Activated CD8-positive, alpha-beta memory T cell treated with anti-CD3 and anti-CD28 coated beads for 4 hours (primary cell): ENCODE measurements around the gene ASPDH.
"Not testable (repeated sequence)": the region's sequence is repeated elsewhere in the genome, so short reads cannot be mapped to it uniquely, and the experiment has no call there.

Source experiments
- DNase-seq, 2 donors: peaks; one replicate each; pipeline ENCODE4 v3.0.0-alpha.2; 2020; ENCODE audit warnings: low read depth in 2 of 2

The ASPDH gene

GRCh38 chr19:50478901-50479715 lies 34.6 kb downstream of the ASPDH start:
- DNase-seq: no peak

- DNase-seq: no peak
Measured at GRCh38 chr19:50477751-50478515, 35.8 kb downstream of the ASPDH start.

DNA sequence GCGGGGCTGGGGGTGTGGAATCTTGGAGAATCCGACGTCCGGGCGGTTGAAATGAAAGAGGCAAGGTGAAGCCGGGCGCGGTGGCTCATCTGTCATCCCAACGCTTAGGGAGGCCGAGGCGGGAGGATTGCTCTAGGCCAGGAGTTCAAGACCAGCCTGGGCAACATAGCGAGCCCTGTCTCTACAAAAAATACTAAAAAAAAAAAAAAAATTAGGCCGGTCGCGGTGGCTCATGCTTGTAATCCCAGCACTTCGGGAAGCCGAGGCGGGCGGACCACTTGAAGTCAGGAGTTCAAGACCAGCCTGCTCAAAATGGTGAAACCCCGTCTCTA lies 36.8 kb downstream of the ASPDH start:
- DNase-seq: no peak

DNA sequence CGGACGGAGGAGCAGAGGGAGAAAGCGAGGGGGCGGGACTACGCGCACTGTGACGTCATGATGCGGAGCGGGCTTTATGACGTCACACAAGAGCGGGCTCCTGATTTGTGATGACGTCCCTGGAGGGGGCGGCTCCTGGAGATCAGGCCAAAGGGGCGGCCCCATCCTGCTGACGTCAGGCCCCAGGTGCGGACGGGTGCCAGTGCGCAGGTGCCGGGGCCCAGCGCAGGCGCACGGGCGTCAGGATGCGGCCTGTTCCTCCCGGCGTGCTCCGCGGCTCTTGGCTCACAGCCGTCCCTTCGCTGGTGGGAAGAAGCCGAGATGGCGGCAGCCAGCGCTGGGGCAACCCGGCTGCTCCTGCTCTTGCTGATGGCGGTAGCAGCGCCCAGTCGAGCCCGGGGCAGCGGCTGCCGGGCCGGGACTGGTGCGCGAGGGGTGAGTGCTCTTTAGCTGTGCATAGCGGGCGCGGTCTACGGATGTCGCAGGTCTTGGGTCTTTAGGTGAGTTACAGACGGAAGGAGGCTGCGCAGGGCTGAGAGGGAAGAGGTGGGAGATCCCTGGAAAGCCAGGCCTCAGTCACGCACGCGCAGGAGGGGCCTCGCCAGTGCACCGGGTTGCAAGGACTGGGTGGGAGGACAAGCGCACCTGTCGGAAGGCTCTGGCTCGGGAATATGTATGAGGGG lies 37.3 kb downstream of the ASPDH start, which contains the start of the genes EMC10 and GARIN5A:
Gene EMC10 (plus strand): TSS at position 284 of the 683 bp plus-strand sequence. CDS start 38 bp downstream, at position 322.
Gene GARIN5A (minus strand): TSS at position 625 of the 683 bp plus-strand sequence. CDS start 460 bp downstream, at position 165.
- peak; percentile 83 to 84 for DNase-seq

DNA sequence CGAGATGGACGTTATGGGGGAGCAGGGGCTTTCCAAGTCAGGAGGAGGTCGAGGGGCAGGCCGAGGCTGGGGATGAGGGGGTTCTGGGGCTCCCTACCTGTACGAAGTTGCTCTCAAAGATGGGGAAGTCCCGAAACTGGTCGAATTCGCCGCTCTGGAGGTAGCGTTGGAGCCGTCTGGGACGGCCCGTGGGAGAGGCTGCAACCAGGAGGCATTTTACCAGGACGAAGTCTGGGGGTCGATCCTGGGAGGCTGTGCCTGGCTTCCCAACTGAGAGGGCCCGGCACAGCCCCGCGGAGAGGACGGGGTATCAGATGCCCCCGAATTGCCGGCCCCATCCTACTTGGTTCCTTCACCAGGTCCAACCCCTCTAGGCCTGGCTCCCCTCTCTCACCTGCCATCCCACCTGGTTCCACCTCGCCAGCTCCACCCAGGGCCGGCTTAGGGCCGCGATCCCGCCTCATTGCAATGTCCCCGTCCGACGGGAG lies 37.9 kb downstream of the ASPDH start:
- DNase-seq: no peak

- DNase-seq: no peak
Measured at GRCh38 chr19:50475101-50475568, 38.6 kb downstream of the ASPDH start.

DNA sequence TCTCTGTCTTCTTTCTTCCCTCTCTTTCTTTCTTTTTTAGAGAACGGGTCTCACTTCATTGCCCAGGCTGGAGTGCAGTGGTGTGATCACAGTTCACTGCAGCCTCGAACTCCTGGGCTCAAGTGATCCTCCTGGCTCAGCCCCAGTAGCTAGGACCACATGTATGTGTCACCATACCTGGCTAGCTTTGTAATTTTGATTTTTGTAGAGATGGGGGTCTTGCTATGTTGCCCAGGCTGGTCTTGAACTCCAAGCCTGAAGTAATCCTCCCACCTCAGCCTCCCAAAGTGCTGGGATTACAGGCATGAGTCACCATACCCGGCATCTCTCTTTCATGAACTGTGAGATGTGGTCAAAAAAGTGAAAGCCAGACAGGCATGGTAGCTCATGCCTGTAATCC lies 40.4 kb downstream of the ASPDH start:
- DNase-seq: not testable (repeated sequence)

DNA sequence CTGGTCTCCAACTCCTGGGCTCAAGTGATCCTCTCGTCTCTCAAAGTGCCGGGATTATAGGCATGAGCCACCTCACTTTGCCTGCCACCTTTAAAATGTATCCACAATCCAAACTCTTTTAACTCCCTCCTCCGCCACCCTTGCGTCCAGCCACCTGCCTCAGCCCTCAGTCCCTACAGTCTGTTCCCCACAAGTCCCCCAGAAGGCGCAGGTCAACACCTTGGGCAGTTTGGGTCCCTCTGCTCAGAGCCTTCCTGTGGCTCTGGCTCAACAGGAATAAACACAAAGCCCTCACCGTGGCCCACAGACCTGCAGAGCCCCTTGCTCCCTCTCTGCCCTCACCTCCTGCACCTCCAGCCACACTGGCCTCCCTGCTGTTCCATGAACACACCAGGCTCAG lies 44.9 kb downstream of the ASPDH start:
- DNase-seq: no peak

GRCh38 chr19:50467566-50467965 lies 46.1 kb downstream of the ASPDH start:
- no peak for DNase-seq

DNA sequence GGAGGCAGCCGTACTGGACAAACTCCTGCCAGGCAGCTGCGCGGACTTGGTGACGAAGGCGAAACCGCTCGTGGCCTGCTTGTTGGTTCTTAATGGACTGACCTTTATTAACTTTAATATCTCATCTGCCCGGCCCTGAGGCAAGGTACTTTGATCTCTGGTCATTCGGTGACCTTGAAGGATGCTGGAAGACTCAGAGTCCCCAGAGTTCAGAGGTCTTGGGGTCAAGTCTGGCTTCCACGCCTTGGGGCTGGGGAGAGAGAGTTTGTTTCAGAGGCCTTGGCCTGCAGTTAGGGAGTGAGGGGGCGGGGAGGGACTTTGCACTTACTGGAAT lies 47.0 kb downstream of the ASPDH start:
- DNase-seq: no peak

DNA sequence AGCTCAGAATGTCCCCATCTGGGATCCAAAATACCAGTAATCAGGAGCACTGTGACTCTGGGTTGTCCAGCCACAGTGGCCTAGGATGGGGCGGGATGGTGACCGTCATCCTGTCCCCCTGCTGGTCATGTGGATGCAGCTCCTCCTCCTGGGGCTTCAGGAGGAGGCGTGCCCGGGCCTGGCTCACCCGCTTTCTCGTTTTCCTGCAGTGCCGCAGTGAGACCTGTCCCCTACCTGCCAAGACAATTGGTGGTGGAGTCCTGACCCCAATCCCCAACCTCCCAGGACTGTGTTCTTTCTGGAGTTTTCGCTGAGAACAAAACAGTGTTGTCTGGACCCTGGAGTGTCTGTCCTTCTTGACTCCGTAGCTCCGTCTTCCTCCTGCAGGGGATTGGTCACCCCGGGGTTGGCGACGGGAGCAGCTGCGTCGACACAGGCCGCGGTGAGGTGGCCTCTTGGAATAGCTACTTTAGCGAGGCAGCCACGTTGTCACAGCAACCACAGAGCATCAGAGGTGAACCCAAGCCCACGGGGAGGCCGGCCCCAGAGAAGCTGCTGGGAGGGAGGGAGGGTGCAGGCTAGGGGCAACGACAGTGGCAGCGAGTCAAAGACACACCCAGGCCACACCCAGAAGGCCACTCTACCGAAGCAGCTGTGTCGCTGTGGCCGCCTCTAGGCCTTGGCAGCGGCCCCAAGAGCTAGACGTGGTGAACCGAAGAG lies 47.6 kb downstream of the ASPDH start:
- no peak for DNase-seq

GRCh38 chr19:50465000-50465399 lies 48.7 kb downstream of the ASPDH start:
- DNase-seq: no peak

DNA sequence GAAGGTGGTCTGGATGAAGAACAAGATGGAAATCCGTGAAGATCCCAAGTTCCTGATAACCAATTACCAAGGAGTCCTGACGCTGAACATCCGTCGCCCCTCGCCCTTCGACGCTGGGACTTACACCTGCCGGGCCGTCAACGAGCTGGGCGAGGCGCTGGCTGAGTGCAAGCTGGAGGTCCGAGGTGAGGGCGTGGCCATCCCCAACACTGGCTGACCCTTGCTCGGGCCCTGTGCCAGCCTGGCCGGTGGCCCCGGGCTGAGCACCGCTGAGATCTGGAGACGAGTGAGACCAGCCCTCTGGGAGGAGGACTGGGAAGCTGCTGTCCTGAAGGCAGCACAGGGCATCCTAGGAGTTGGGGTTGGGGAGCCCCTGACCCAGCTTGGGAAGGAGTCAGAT lies 49.4 kb downstream of the ASPDH start:
- DNase-seq: no peak

GRCh38 chr19:50462970-50463369 lies 50.7 kb downstream of the ASPDH start:
- no peak for DNase-seq
